ENCODE data around the gene ABTB2.

DNA sequence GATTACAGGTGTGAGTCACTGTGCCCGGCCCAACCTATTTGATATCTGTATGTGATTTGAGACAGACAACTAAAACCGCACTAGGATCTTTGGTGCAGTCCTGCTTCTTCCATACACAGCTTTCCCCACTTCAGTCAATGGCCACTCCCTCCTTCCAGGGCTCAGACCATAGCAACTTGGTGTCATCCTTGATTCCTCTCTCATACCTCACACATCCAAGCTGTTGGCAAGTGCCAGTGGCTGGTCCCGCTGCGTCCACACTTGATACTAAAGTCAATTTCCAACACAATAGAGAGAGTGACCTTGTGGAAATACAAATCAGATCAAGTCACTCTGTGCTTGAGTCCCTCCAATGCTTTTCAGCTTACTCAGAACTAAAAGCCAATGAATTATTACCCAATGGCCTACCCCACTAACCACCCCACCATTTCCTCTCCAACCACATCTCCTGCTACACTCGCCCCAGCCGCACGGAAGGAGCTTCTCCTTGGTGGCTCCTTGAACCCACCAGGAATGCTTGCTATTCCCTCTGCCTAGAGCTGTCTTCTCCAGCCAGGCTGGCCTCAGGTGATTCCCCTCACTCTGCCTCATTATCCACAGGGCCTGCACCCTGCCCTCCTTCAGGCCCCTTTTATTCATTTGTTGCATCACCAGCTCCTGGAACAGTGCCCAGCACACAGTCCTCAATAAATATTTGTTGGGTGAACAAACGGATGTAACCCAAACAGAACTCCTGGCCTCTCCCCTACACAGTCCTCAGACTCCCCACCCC is 12.9 kb downstream of the ABTB2 start:
- no peak for TF ChIP-seq EZH2 (IDR thresholded peaks at IDR 0.05; ENCODE audit: borderline replicate concordance, low read depth, low read length, severe bottlenecking)
- TF ChIP-seq, protein P1, sequence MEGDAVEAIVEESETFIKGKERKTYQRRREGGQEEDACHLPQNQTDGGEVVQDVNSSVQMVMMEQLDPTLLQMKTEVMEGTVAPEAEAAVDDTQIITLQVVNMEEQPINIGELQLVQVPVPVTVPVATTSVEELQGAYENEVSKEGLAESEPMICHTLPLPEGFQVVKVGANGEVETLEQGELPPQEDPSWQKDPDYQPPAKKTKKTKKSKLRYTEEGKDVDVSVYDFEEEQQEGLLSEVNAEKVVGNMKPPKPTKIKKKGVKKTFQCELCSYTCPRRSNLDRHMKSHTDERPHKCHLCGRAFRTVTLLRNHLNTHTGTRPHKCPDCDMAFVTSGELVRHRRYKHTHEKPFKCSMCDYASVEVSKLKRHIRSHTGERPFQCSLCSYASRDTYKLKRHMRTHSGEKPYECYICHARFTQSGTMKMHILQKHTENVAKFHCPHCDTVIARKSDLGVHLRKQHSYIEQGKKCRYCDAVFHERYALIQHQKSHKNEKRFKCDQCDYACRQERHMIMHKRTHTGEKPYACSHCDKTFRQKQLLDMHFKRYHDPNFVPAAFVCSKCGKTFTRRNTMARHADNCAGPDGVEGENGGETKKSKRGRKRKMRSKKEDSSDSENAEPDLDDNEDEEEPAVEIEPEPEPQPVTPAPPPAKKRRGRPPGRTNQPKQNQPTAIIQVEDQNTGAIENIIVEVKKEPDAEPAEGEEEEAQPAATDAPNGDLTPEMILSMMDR (IDR thresholded peaks at IDR 0.05; ENCODE audit: borderline replicate concordance, extremely low read depth, low read length, poor library complexity, severe bottlenecking), result no peak

Data from DND-41 (cell line).